IMR-90 (cell line): ENCODE results near the gene ATG5. TPM values are rescaled to one million over a fixed set of nuclear protein-coding genes. Genes with fewer than 3 reads are reported as not detected.

Experiments used
- ATAC-seq: fragments of 200-7000 bp; cut with Tn5 transposase; 2 replicates; pipeline ENCODE4 v1.9.1; 2020; ENCODE audit warnings: low read depth, mild to moderate bottlenecking, moderate library complexity
- BruUV-seq: library from RNA; stranded (reverse); fragments of 400-500 nt; replicated peaks from 2 replicates; lab custom pipeline; 2021; lab: Mats Ljungman, UMichigan
- CTCF ChIA-PET: fragments of 300-600 bp; formaldehyde crosslinking; extraction: SDS; loops from one replicate; lab custom pipeline; 2021; ENCODE audit warnings: antibody characterized with exemption; lab: Yijun Ruan, JAX
- POLR2A ChIA-PET: fragments of 300-600 bp; sonication (Branson Sonifier 250); formaldehyde crosslinking; loops from one replicate; lab custom pipeline; 2022; ENCODE audit warnings: antibody characterized with exemption; ENCODE audit not compliant: unreplicated experiment; lab: Charles Lee
- DNase-seq: peaks from one replicate; pipeline ENCODE4 v3.0.0; 2013
- H2AFZ ChIP-seq: replicated peaks from 2 replicates; pipeline ENCODE3; 2013; ENCODE audit warnings: low read length, mild to moderate bottlenecking; ENCODE audit not compliant: poor library complexity
- H2AK5ac ChIP-seq: 2 replicates; pipeline ENCODE4 v1.6.1; 2013; ENCODE audit warnings: low read depth, low read length, inconsistent platforms
- H2AK9ac ChIP-seq: replicated peaks from 2 replicates; pipeline ENCODE3; 2013; ENCODE audit warnings: mild to moderate bottlenecking, low read depth, low read length, moderate library complexity; ENCODE audit not compliant: poor library complexity
- H2BK120ac ChIP-seq: 2 replicates; pipeline ENCODE4 v1.6.1; 2013; ENCODE audit warnings: low read depth, low read length, inconsistent platforms
- H2BK15ac ChIP-seq: 3 replicates; pipeline ENCODE4 v1.6.1; 2013; ENCODE audit warnings: low read depth, low read length, inconsistent platforms
- H2BK20ac ChIP-seq: 2 replicates; pipeline ENCODE4 v1.6.1; 2013; ENCODE audit warnings: low read depth, mild to moderate bottlenecking, inconsistent platforms, low read length, moderate library complexity
- H2BK5ac ChIP-seq: 2 replicates; pipeline ENCODE4 v1.6.1; 2013; ENCODE audit warnings: mild to moderate bottlenecking, low read depth, low read length, inconsistent platforms; ENCODE audit not compliant: poor library complexity, severe bottlenecking
- H3K14ac ChIP-seq: replicated peaks from 2 replicates; pipeline ENCODE4 v1.6.1; 2013; ENCODE audit warnings: low read depth, low read length, inconsistent platforms
- H3K18ac ChIP-seq: 2 replicates; pipeline ENCODE4 v1.6.1; 2013; ENCODE audit warnings: low read depth, low read length, control low read depth
- H3K23ac ChIP-seq: 2 replicates; pipeline ENCODE4 v1.6.1; 2013; ENCODE audit warnings: low read depth, low read length, inconsistent platforms
- H3K27ac ChIP-seq: 2 replicates; pipeline ENCODE4 v1.5.1; 2013; ENCODE audit warnings: mild to moderate bottlenecking, control low read depth, low read length; ENCODE audit not compliant: insufficient read depth
- H3K27me3 ChIP-seq: 2 replicates; pipeline ENCODE4 v1.6.1; 2013; ENCODE audit warnings: low read length; ENCODE audit not compliant: control insufficient read depth, insufficient read depth
- H3K36me3 ChIP-seq: 2 replicates; pipeline ENCODE4 v1.6.1; 2013; ENCODE audit warnings: low read length, mixed read lengths; ENCODE audit not compliant: control insufficient read depth, insufficient read depth
- H3K4ac ChIP-seq: 2 replicates; pipeline ENCODE4 v1.6.1; 2013; ENCODE audit warnings: low read depth, low read length, inconsistent platforms
- H3K4me1 ChIP-seq: 2 replicates; pipeline ENCODE4 v1.6.1; 2013; ENCODE audit warnings: low read length, mixed read lengths; ENCODE audit not compliant: control insufficient read depth, insufficient read depth
- H3K4me2 ChIP-seq: 2 replicates; pipeline ENCODE4 v1.6.1; 2013; ENCODE audit warnings: low read depth, mild to moderate bottlenecking, control low read depth, low read length, moderate library complexity
- H3K4me3 ChIP-seq: 2 replicates; pipeline ENCODE4 v1.5.1; 2013; ENCODE audit warnings: low read depth, mild to moderate bottlenecking, control low read depth, low read length, moderate library complexity; ENCODE audit not compliant: insufficient read depth
- H3K56ac ChIP-seq: 2 replicates; pipeline ENCODE4 v1.6.1; 2013; ENCODE audit warnings: low read length, inconsistent platforms; ENCODE audit not compliant: insufficient read depth; ENCODE audit errors: extremely low read depth
- H3K79me1 ChIP-seq, 2 experiments: 2 replicates each; pipeline ENCODE4 v1.6.1; 2013; ENCODE audit warnings: low read length in 2 of 2, inconsistent platforms in 1 of 2, low read depth in 1 of 2
- H3K9ac ChIP-seq: 2 replicates; pipeline ENCODE4 v1.6.1; 2013; ENCODE audit warnings: low read depth, low read length, control low read depth
- H3K9me1 ChIP-seq: 2 replicates; pipeline ENCODE4 v1.6.1; 2013; ENCODE audit warnings: low read length, inconsistent platforms; ENCODE audit not compliant: insufficient read depth
- H3K9me3 ChIP-seq: 2 replicates; pipeline ENCODE4 v1.6.1; 2013; ENCODE audit warnings: low read length; ENCODE audit not compliant: control insufficient read depth, insufficient read depth
- H4K20me1 ChIP-seq: 2 replicates; pipeline ENCODE4 v1.6.1; 2013; ENCODE audit warnings: low read length, inconsistent platforms; ENCODE audit not compliant: insufficient read depth
- H4K5ac ChIP-seq: 2 replicates; pipeline ENCODE4 v1.6.1; 2013; ENCODE audit warnings: mild to moderate bottlenecking, low read depth, low read length, control low read depth
- H4K8ac ChIP-seq, 2 experiments: 2 replicates each; pipeline ENCODE4 v1.6.1; 2013; ENCODE audit warnings: low read depth in 2 of 2, low read length in 2 of 2, control low read depth in 1 of 2, inconsistent platforms in 1 of 2
- H4K91ac ChIP-seq: 2 replicates; pipeline ENCODE4 v1.6.1; 2013; ENCODE audit warnings: low read depth, low read length, inconsistent platforms; ENCODE audit not compliant: insufficient read depth
- BHLHE40 ChIP-seq: fragments of 150-350 bp; IDR thresholded peaks from 2 replicates; pipeline ENCODE4 v1.6.1; 2016; ENCODE audit warnings: mild to moderate bottlenecking, low read depth, low read length
- MAZ ChIP-seq: IDR thresholded peaks from 2 replicates; pipeline ENCODE4 v1.6.1; 2012; ENCODE audit warnings: low read depth, mild to moderate bottlenecking, low read length, improper control_type of control experiment, moderate library complexity, borderline replicate concordance
- NFE2L2 ChIP-seq: fragments of 150-350 bp; IDR thresholded peaks from 2 replicates; pipeline ENCODE4 v1.6.1; 2016; ENCODE audit warnings: low read depth, mild to moderate bottlenecking, low read length
- POLR2A ChIP-seq: IDR thresholded peaks from 2 replicates; pipeline ENCODE4 v1.6.1; 2012; ENCODE audit warnings: mild to moderate bottlenecking, low read depth, low read length
- RCOR1 ChIP-seq: IDR thresholded peaks from 2 replicates; pipeline ENCODE4 v1.6.1; 2012; ENCODE audit warnings: mild to moderate bottlenecking, low read length, improper control_type of control experiment; ENCODE audit not compliant: insufficient replicate concordance
- RFX5 ChIP-seq: IDR thresholded peaks from 2 replicates; pipeline ENCODE4 v1.8.0; 2012; ENCODE audit warnings: low read depth, mild to moderate bottlenecking, low read length, moderate library complexity
- SMC3 ChIP-seq: fragments of 150-350 bp; IDR thresholded peaks from 2 replicates; pipeline ENCODE4 v1.6.1; 2016; ENCODE audit warnings: low read depth, mild to moderate bottlenecking, antibody characterized with exemption, low read length, moderate library complexity
- USF2 ChIP-seq: fragments of 150-350 bp; IDR thresholded peaks from 2 replicates; pipeline ENCODE4 v1.6.1; 2017; ENCODE audit warnings: mild to moderate bottlenecking, antibody characterized with exemption, low read length, low read depth
- WGBS, 2 experiments: methylation state at CpG; one replicate each; pipeline versions ENCODE4 v1.1.5 to v1.1.7; 2013; ENCODE audit warnings: missing lambda C conversion rate in 2 of 2; ENCODE audit not compliant: insufficient read length in 1 of 2; ENCODE audit errors: extremely low coverage in 2 of 2; 5-methylcytosine and 5-hydroxymethylcytosine counted together
- dilution Hi-C: fragments of 300-500 bp; cut with HindIII; formaldehyde crosslinking; loops from one replicate; pipeline ENCODE4 v1.14.3; 2018; ENCODE audit warnings: low sequenced_read_pairs; ENCODE audit not compliant: unreplicated experiment
- in situ Hi-C: fragments of 300-500 bp; cut with MboI; formaldehyde crosslinking; loops from 3 replicates; pipeline ENCODE4 v1.14.3; 2019; ENCODE audit warnings: low sequenced_read_pairs, inconsistent platforms, mixed read lengths
- intact Hi-C: fragments of 100-400 bp; cut with micrococcal nuclease; formaldehyde crosslinking; loops from 2 replicates; pipeline ENCODE4 v1.10.0; 2022
- polyA plus RNA-seq, 3 experiments: library from polyadenylated mRNA; depleted of rRNA; stranded (reverse); fragments of >200 nt; gene quantifications; 2 replicates each; pipeline ENCODE4 v1.2.3, GENCODE V29; 2012; ENCODE audit warnings: low replicate concordance in 1 of 3
- total RNA-seq: library from RNA; depleted of rRNA; stranded (reverse); fragments of >200 nt; gene quantifications from 2 replicates; pipeline ENCODE4 v1.2.3, GENCODE V29; 2012

The ATG5 gene
- total and polyA plus RNA-seq, 2 of the 4 experiments (the other 2 are of a cell fraction) = 13.5 to 28.0 TPM

- dilution Hi-C loops (no loop called here), in situ Hi-C loops (no loop called here), intact Hi-C loops (no loop called here)
- no peak overlapping the region for H4K8ac ChIP-seq
- ChIA-PET CTCF (interaction anchor here (1.4 kb wide), 1 partner anchor 30 kb away, joined by 3 read pairs; no protein-coding TSS in a partner anchor), POLR2A (no interaction called here)
- no TSS peak for BruUV-seq
- H3K4me1 ChIP-seq = no peaks in the 10 kb centered on the region
- WGBS, 2 experiments = no CpG with 5 or more reads among the region's 2 CpGs
- no peak overlapping the region for H2BK15ac ChIP-seq
- H3K36me3 ChIP-seq = no peaks in the 10 kb centered on the region
- H3K9me3 ChIP-seq = no peaks in the 10 kb centered on the region
- no peaks in the 10 kb centered on the region for H3K79me1 ChIP-seq
- H3K9ac ChIP-seq = no peak overlapping the region
- H3K14ac ChIP-seq = no peak overlapping the region
- H4K20me1 ChIP-seq = no peaks in the 10 kb centered on the region
- H4K5ac ChIP-seq = no peak overlapping the region
- H3K27ac ChIP-seq = no peak overlapping the region
- peaks cover 8% of the 10 kb centered on the region for H3K27me3 ChIP-seq
- no peak overlapping the region for H4K91ac ChIP-seq
- ATAC-seq = no peak
- H2BK120ac ChIP-seq = no peak overlapping the region
- H2BK20ac ChIP-seq = no peak overlapping the region
- H2AK9ac ChIP-seq = no peak overlapping the region
- no peak for DNase-seq
- no peak overlapping the region for H2AFZ ChIP-seq
- no peak overlapping the region for H3K4ac ChIP-seq
- H3K9me1 ChIP-seq = no peaks in the 10 kb centered on the region
- no peak overlapping the region for H3K18ac ChIP-seq
- no peak overlapping the region for H3K23ac ChIP-seq
- no peak overlapping the region for H3K56ac ChIP-seq
- no peak overlapping the region for H2BK5ac ChIP-seq
- H3K4me3 ChIP-seq = no peak overlapping the region
- TF ChIP-seq POLR2A (no peak), MAZ (no peak), RCOR1 (no peak), SMC3 (no peak), NFE2L2 (no peak), USF2 (no peak), RFX5 (no peak), BHLHE40 (no peak)
- H2AK5ac ChIP-seq = no peak overlapping the region
- no peak overlapping the region for H3K4me2 ChIP-seq
Observed at GRCh38 chr6:106369739-106370138, 44.2 kb upstream of the ATG5 start.
